ENCODE results near the gene TEX2.

The TEX2 gene

GRCh38 chr17:64198331-64199090, 64.5 kb downstream of the TEX2 start:
- no peak overlapping the region for H3K18ac ChIP-seq (ENCODE audit: low read depth in 1 of 2, low read length in 2 of 2)
- no peak overlapping the region for H2BK15ac ChIP-seq (ENCODE audit: low read depth, poor library complexity, severe bottlenecking)
- H2BK12ac ChIP-seq (ENCODE audit: low read length in 2 of 2): no peak overlapping the region
- DNase-seq: no peak
- no peak overlapping the region for H3K4ac ChIP-seq (ENCODE audit: low read depth in 1 of 2, low read length in 2 of 2)
- no peak overlapping the region for H2AFZ ChIP-seq (ENCODE audit: low read depth, low read length)
- H3K79me1 ChIP-seq (replicated peaks; ENCODE audit: low read length, poor library complexity, severe bottlenecking): peaks cover 8% of the 10 kb centered on the region
- no peak overlapping the region for H3K27ac ChIP-seq (ENCODE audit: low read length, poor library complexity, severe bottlenecking)
- no peak overlapping the region for H3K9ac ChIP-seq (ENCODE audit: low read length)
- H3K9me3 ChIP-seq (ENCODE audit: control insufficient read depth, low read length): no peaks in the 10 kb centered on the region
- no peak overlapping the region for H3K4me2 ChIP-seq (ENCODE audit: low read length, poor library complexity, severe bottlenecking)
- peaks cover 9% of the 10 kb centered on the region for H3K4me1 ChIP-seq (ENCODE audit: control insufficient read depth, insufficient read depth, low read depth, low read length)
- no peak overlapping the region for H2BK120ac ChIP-seq (ENCODE audit: low read depth, low read length)
- peaks cover 0 to under 1% of the 10 kb centered on the region in 2 experiments for H3K36me3 ChIP-seq (ENCODE audit: control insufficient read depth in 1 of 2, insufficient read depth in 2 of 2, low read depth in 1 of 2, low read length in 2 of 2)
- no peak overlapping the region for H3K14ac ChIP-seq (ENCODE audit: low read length in 2 of 2)
- no peak overlapping the region for H4K91ac ChIP-seq (ENCODE audit: low read length)
- H3K23ac ChIP-seq (ENCODE audit: low read length in 2 of 2): no peak overlapping the region
- WGBS: 85% methylated on average over 3 of the region's 5 CpGs
- H2BK5ac ChIP-seq (ENCODE audit: low read depth, low read length, poor library complexity, severe bottlenecking): no peak overlapping the region
- H3K27me3 ChIP-seq (ENCODE audit: control insufficient read depth in 1 of 2, insufficient read depth in 1 of 2, low read length in 2 of 2): no peaks in the 10 kb centered on the region
- H4K8ac ChIP-seq (ENCODE audit: low read length): no peak overlapping the region
- H3K4me3 ChIP-seq (ENCODE audit: insufficient read depth in 1 of 2, low read depth in 1 of 2, low read length in 2 of 2): no peak overlapping the region
- no peak overlapping the region for H2AK5ac ChIP-seq (ENCODE audit: low read length, severe bottlenecking)

GRCh38 chr17:64196601-64197000, 66.5 kb downstream of the TEX2 start:
- H2BK12ac ChIP-seq (ENCODE audit: low read length in 2 of 2): no peak overlapping the region
- no peak overlapping the region for H2AFZ ChIP-seq (ENCODE audit: low read depth, low read length)
- H3K9me3 ChIP-seq (ENCODE audit: control insufficient read depth, low read length): no peaks in the 10 kb centered on the region
- H3K79me1 ChIP-seq (replicated peaks; ENCODE audit: low read length, poor library complexity, severe bottlenecking): peaks cover 4% of the 10 kb centered on the region
- no peak overlapping the region for H3K4ac ChIP-seq (ENCODE audit: low read depth in 1 of 2, low read length in 2 of 2)
- no peak overlapping the region for H3K14ac ChIP-seq (ENCODE audit: low read length in 2 of 2)
- H2BK120ac ChIP-seq (ENCODE audit: low read depth, low read length): no peak overlapping the region
- H3K4me3 ChIP-seq (ENCODE audit: insufficient read depth in 1 of 2, low read depth in 1 of 2, low read length in 2 of 2): no peak overlapping the region
- H2AK5ac ChIP-seq (ENCODE audit: low read length, severe bottlenecking): no peak overlapping the region
- H3K4me2 ChIP-seq (ENCODE audit: low read length, poor library complexity, severe bottlenecking): no peak overlapping the region
- no peak overlapping the region for H2BK15ac ChIP-seq (ENCODE audit: low read depth, poor library complexity, severe bottlenecking)
- H3K27ac ChIP-seq (ENCODE audit: low read length, poor library complexity, severe bottlenecking): no peak overlapping the region
- H3K4me1 ChIP-seq (ENCODE audit: control insufficient read depth, insufficient read depth, low read depth, low read length): peaks cover 4% of the 10 kb centered on the region
- H4K91ac ChIP-seq (ENCODE audit: low read length): no peak overlapping the region
- H4K8ac ChIP-seq (ENCODE audit: low read length): no peak overlapping the region
- no peak overlapping the region for H3K23ac ChIP-seq (ENCODE audit: low read length in 2 of 2)
- no peak overlapping the region for H3K18ac ChIP-seq (ENCODE audit: low read depth in 1 of 2, low read length in 2 of 2)
- H2BK5ac ChIP-seq (ENCODE audit: low read depth, low read length, poor library complexity, severe bottlenecking): no peak overlapping the region
- 53% methylated on average over 2 of the region's 4 CpGs for WGBS
- H3K27me3 ChIP-seq (ENCODE audit: control insufficient read depth in 1 of 2, insufficient read depth in 1 of 2, low read length in 2 of 2): no peaks in the 10 kb centered on the region
- peak; percentile 52 for DNase-seq
- no peak overlapping the region for H3K9ac ChIP-seq (ENCODE audit: low read length)
- H3K36me3 ChIP-seq (ENCODE audit: control insufficient read depth in 1 of 2, insufficient read depth in 2 of 2, low read depth in 1 of 2, low read length in 2 of 2): peaks cover 4 to 18% of the 10 kb centered on the region in 2 experiments

GRCh38 chr17:64193561-64193960, 69.5 kb downstream of the TEX2 start:
- Histone ChIP-seq H2BK5ac (ENCODE audit: low read depth, low read length, poor library complexity, severe bottlenecking) (no peak overlapping the region), H4K91ac (ENCODE audit: low read length) (no peak overlapping the region), H3K4me1 (ENCODE audit: control insufficient read depth, insufficient read depth, low read depth, low read length) (no peaks in the 10 kb centered on the region), H3K4me3 (ENCODE audit: insufficient read depth in 1 of 2, low read depth in 1 of 2, low read length in 2 of 2) (no peak overlapping the region), H2AFZ (ENCODE audit: low read depth, low read length) (no peak overlapping the region), H3K27ac (ENCODE audit: low read length, poor library complexity, severe bottlenecking) (no peak overlapping the region), H3K23ac (ENCODE audit: low read length in 2 of 2) (no peak overlapping the region), H3K36me3 (ENCODE audit: control insufficient read depth in 1 of 2, insufficient read depth in 2 of 2, low read depth in 1 of 2, low read length in 2 of 2) (peaks cover 6 to 33% of the 10 kb centered on the region in 2 experiments), H3K4me2 (ENCODE audit: low read length, poor library complexity, severe bottlenecking) (no peak overlapping the region), H2BK15ac (ENCODE audit: low read depth, poor library complexity, severe bottlenecking) (no peak overlapping the region), H3K9ac (ENCODE audit: low read length) (no peak overlapping the region), H2BK12ac (ENCODE audit: low read length in 2 of 2) (no peak overlapping the region), H3K4ac (ENCODE audit: low read depth in 1 of 2, low read length in 2 of 2) (no peak overlapping the region), H3K18ac (ENCODE audit: low read depth in 1 of 2, low read length in 2 of 2) (no peak overlapping the region), H2BK120ac (ENCODE audit: low read depth, low read length) (no peak overlapping the region), H2AK5ac (ENCODE audit: low read length, severe bottlenecking) (no peak overlapping the region), H3K9me3 (ENCODE audit: control insufficient read depth, low read length) (no peaks in the 10 kb centered on the region), H4K8ac (ENCODE audit: low read length) (no peak overlapping the region), H3K14ac (ENCODE audit: low read length in 2 of 2) (no peak overlapping the region), H3K79me1 (replicated peaks; ENCODE audit: low read length, poor library complexity, severe bottlenecking) (peaks cover 2% of the 10 kb centered on the region), H3K27me3 (ENCODE audit: control insufficient read depth in 1 of 2, insufficient read depth in 1 of 2, low read length in 2 of 2) (no peaks in the 10 kb centered on the region)
- WGBS: 98% methylated on average over 6 of the region's 9 CpGs
- no peak for DNase-seq

GRCh38 chr17:64192589-64192988, 70.5 kb downstream of the TEX2 start:
- Histone ChIP-seq H3K4ac (ENCODE audit: low read depth in 1 of 2, low read length in 2 of 2) (no peak overlapping the region), H3K79me1 (replicated peaks; ENCODE audit: low read length, poor library complexity, severe bottlenecking) (peaks cover 2% of the 10 kb centered on the region), H3K4me2 (ENCODE audit: low read length, poor library complexity, severe bottlenecking) (no peak overlapping the region), H3K23ac (ENCODE audit: low read length in 2 of 2) (no peak overlapping the region), H2BK12ac (ENCODE audit: low read length in 2 of 2) (no peak overlapping the region), H3K4me1 (ENCODE audit: control insufficient read depth, insufficient read depth, low read depth, low read length) (no peaks in the 10 kb centered on the region), H4K8ac (ENCODE audit: low read length) (no peak overlapping the region), H3K9me3 (ENCODE audit: control insufficient read depth, low read length) (no peaks in the 10 kb centered on the region), H3K4me3 (ENCODE audit: insufficient read depth in 1 of 2, low read depth in 1 of 2, low read length in 2 of 2) (no peak overlapping the region), H2BK120ac (ENCODE audit: low read depth, low read length) (no peak overlapping the region), H3K27me3 (ENCODE audit: control insufficient read depth in 1 of 2, insufficient read depth in 1 of 2, low read length in 2 of 2) (no peaks in the 10 kb centered on the region), H3K9ac (ENCODE audit: low read length) (no peak overlapping the region), H3K27ac (ENCODE audit: low read length, poor library complexity, severe bottlenecking) (no peak overlapping the region), H3K36me3 (ENCODE audit: control insufficient read depth in 1 of 2, insufficient read depth in 2 of 2, low read depth in 1 of 2, low read length in 2 of 2) (peaks cover 11 to 38% of the 10 kb centered on the region in 2 experiments), H2BK15ac (ENCODE audit: low read depth, poor library complexity, severe bottlenecking) (no peak overlapping the region), H2BK5ac (ENCODE audit: low read depth, low read length, poor library complexity, severe bottlenecking) (no peak overlapping the region), H4K91ac (ENCODE audit: low read length) (no peak overlapping the region), H3K18ac (ENCODE audit: low read depth in 1 of 2, low read length in 2 of 2) (no peak overlapping the region), H2AK5ac (ENCODE audit: low read length, severe bottlenecking) (no peak overlapping the region), H2AFZ (ENCODE audit: low read depth, low read length) (no peak overlapping the region), H3K14ac (ENCODE audit: low read length in 2 of 2) (no peak overlapping the region)
- no peak for DNase-seq
- WGBS: 98% methylated on average over 3 of the region's 3 CpGs
